Measurements from ENCODE around the gene ATP1A2. TPM values are rescaled to one million over a fixed set of nuclear protein-coding genes. Genes with fewer than 3 reads are reported as not detected.

ATP1A2 gene
- total RNA-seq, 3 donors from 2014 or later (not counting 1 experiment from before 2014, with no cell fraction given) = not detected

DNA sequence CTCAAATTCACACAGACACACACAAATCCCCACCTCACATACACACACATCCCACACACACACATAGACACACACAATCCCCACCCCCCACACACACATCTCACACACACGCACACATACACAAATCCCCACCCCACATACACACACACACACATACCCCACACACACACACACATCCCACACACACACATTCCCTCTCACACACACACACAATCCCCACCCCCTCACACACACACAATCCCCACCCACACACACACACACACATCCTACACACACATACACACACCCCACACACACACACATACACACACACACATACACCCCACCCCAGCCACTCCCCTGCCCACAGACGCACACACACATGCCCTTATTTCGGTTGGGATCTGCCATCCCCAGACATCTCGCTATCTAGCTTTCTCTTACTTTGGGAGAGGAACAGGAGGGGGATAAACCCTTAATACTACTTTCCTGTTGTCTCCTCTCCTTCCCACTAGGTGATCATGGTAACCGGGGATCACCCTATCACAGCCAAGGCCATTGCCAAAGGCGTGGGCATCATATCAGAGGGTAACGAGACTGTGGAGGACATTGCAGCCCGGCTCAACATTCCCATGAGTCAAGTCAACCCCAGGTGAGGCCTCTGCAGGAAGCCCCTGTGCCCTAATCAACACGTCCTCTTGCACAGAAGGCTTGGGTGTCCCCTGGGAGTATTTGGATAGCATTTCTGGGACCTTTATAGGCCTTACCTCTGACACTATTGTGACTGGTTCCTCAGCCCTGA is 18.6 kb downstream of the ATP1A2 start:
- Histone ChIP-seq H3K4me1 (ENCODE audit: control insufficient read depth, insufficient read depth, low read length) (no peaks in the 10 kb centered on the region), H3K27me3 (ENCODE audit: control insufficient read depth, insufficient read depth, low read length) (peaks cover 3% of the 10 kb centered on the region), H3K36me3 (ENCODE audit: control insufficient read depth, insufficient read depth, low read length) (no peaks in the 10 kb centered on the region), H3K27ac (ENCODE audit: low read length) (no peak overlapping the region), H3K9me3 (ENCODE audit: control insufficient read depth, insufficient read depth, low read length) (no peaks in the 10 kb centered on the region), H3K4me3 (ENCODE audit: low read length) (no peak overlapping the region)
- no peak for ATAC-seq
- TF ChIP-seq, protein P1, sequence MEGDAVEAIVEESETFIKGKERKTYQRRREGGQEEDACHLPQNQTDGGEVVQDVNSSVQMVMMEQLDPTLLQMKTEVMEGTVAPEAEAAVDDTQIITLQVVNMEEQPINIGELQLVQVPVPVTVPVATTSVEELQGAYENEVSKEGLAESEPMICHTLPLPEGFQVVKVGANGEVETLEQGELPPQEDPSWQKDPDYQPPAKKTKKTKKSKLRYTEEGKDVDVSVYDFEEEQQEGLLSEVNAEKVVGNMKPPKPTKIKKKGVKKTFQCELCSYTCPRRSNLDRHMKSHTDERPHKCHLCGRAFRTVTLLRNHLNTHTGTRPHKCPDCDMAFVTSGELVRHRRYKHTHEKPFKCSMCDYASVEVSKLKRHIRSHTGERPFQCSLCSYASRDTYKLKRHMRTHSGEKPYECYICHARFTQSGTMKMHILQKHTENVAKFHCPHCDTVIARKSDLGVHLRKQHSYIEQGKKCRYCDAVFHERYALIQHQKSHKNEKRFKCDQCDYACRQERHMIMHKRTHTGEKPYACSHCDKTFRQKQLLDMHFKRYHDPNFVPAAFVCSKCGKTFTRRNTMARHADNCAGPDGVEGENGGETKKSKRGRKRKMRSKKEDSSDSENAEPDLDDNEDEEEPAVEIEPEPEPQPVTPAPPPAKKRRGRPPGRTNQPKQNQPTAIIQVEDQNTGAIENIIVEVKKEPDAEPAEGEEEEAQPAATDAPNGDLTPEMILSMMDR (IDR thresholded peaks at IDR 0.05) = no peak
- intact Hi-C loops (cut with micrococcal nuclease) = no loop called here
- H3K27me3 Mint-ChIP-seq (ENCODE audit: low read depth in 2 of 2) = peaks cover 0 to 30% of the 10 kb centered on the region in 2 donors
- H3K36me3 Mint-ChIP-seq = no peaks in the 10 kb centered on the region
- no peaks in the 10 kb centered on the region for H3K9me3 Mint-ChIP-seq
- H3K27ac Mint-ChIP-seq = no peak overlapping the region
- 84% methylated on average over 9 of the region's 9 CpGs for WGBS (ENCODE audit: insufficient coverage)
- no peaks in the 10 kb centered on the region for H3K4me1 Mint-ChIP-seq
- H3K4me3 Mint-ChIP-seq = no peak overlapping the region
- DNase-seq = no peak

DNA sequence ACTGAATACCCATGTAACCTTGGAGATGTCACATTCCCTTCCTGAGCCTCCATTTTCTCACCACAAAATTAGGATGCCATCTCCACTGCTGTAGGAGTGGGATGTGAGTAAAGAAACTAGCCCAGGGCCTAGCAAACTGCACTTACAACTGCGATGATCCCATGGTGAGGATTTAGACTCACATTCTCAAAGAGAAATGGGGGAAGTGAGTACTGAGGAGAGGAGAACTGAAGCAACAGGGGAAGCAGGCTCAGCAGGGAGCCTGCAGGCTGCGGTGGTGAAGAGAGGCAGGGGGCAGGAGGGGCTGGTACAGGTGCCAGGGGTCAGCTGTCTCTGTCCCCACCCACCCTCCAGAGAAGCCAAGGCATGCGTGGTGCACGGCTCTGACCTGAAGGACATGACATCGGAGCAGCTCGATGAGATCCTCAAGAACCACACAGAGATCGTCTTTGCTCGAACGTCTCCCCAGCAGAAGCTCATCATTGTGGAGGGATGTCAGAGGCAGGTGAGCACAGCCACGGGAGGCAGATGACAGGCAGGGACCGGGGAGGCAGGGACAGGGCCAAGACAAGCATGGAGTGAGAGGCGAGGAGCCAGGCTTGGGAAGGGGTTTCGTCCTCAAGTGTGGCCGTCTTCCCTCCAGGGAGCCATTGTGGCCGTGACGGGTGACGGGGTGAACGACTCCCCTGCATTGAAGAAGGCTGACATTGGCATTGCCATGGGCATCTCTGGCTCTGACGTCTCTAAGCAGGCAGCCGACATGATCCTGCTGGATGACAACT is 19.4 kb downstream of the ATP1A2 start:
- WGBS (ENCODE audit: insufficient coverage) = 86% methylated on average over 20 of the region's 20 CpGs
- Mint-ChIP-seq H3K36me3 (no peaks in the 10 kb centered on the region), H3K4me1 (no peaks in the 10 kb centered on the region), H3K9me3 (no peaks in the 10 kb centered on the region), H3K27ac (no peak overlapping the region), H3K27me3 (ENCODE audit: low read depth in 2 of 2) (peaks cover 0 to 27% of the 10 kb centered on the region in 2 donors), H3K4me3 (no peak overlapping the region)
- ATAC-seq (no peak), DNase-seq (no peak)
- no peak overlapping the region for H3K27ac ChIP-seq (ENCODE audit: low read length)
- intact Hi-C loops (cut with micrococcal nuclease) = no loop called here
- H3K27me3 ChIP-seq (ENCODE audit: control insufficient read depth, insufficient read depth, low read length) = no peaks in the 10 kb centered on the region
- no peak overlapping the region for H3K4me3 ChIP-seq (ENCODE audit: low read length)
- no peaks in the 10 kb centered on the region for H3K4me1 ChIP-seq (ENCODE audit: control insufficient read depth, insufficient read depth, low read length)
- no peaks in the 10 kb centered on the region for H3K36me3 ChIP-seq (ENCODE audit: control insufficient read depth, insufficient read depth, low read length)
- no peaks in the 10 kb centered on the region for H3K9me3 ChIP-seq (ENCODE audit: control insufficient read depth, insufficient read depth, low read length)
- TF ChIP-seq, protein P1 (IDR thresholded peaks at IDR 0.05) = no peak

DNA sequence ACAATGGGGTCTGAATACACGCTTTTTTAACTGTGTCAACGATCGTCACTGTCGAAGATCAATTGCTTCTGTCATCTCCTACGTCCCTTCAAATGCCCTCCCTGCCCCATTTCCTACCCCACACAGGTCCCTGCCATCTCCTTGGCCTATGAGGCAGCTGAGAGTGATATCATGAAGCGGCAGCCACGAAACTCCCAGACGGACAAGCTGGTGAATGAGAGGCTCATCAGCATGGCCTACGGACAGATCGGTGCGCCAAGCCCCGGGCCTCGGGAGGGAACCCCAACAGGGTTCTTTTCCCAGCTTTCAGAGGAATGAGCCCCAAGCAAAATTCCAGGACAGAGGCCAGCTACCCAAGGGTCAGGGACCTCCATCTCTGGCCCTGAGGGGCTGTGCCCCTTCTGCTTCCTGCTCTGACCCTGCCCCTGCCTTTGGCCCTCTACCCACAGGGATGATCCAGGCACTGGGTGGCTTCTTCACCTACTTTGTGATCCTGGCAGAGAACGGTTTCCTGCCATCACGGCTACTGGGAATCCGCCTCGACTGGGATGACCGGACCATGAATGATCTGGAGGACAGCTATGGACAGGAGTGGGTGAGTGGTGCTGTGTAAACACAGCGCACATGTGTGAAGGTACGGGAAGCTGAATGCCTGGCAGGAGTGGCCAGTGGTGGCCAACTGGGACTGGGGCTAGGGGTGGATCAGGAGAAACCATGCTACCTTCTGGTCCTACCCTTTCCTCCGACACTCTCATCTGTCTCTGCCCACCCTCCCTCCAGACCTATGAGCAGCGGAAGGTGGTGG is 20.8 kb downstream of the ATP1A2 start:
- Histone ChIP-seq H3K4me3 (ENCODE audit: low read length) (no peak overlapping the region), H3K4me1 (ENCODE audit: control insufficient read depth, insufficient read depth, low read length) (no peaks in the 10 kb centered on the region), H3K27me3 (ENCODE audit: control insufficient read depth, insufficient read depth, low read length) (no peaks in the 10 kb centered on the region), H3K9me3 (ENCODE audit: control insufficient read depth, insufficient read depth, low read length) (no peaks in the 10 kb centered on the region), H3K36me3 (ENCODE audit: control insufficient read depth, insufficient read depth, low read length) (no peaks in the 10 kb centered on the region), H3K27ac (ENCODE audit: low read length) (no peak overlapping the region)
- no peak overlapping the region for H3K4me3 Mint-ChIP-seq
- 91% methylated on average over 22 of the region's 22 CpGs for WGBS (ENCODE audit: insufficient coverage)
- TF ChIP-seq, protein P1 (IDR thresholded peaks at IDR 0.05) = no peak
- no peaks in the 10 kb centered on the region for H3K4me1 Mint-ChIP-seq
- no peak overlapping the region for H3K27ac Mint-ChIP-seq
- DNase-seq (no peak), ATAC-seq (no peak)
- no peaks in the 10 kb centered on the region for H3K9me3 Mint-ChIP-seq
- intact Hi-C loops (cut with micrococcal nuclease) = no loop called here
- peaks cover 5 to 27% of the 10 kb centered on the region in 2 donors for H3K27me3 Mint-ChIP-seq (ENCODE audit: low read depth in 2 of 2)
- no peaks in the 10 kb centered on the region for H3K36me3 Mint-ChIP-seq
